Large intestine (tissue), 3 donors: ENCODE results near the gene PCGF5. TPM values are rescaled to one million over a fixed set of nuclear protein-coding genes. Genes with fewer than 3 reads are reported as not detected.

Source experiments
- DNase-seq, 2 donors: peaks; one replicate each; pipeline versions ENCODE4 v3.0.0 to v3.0.0-alpha.2; 2013
- H3K27ac ChIP-seq: one replicate; pipeline ENCODE4 v1.5.1; 2013; ENCODE audit warnings: low read length
- H3K27me3 ChIP-seq: 2 replicates; pipeline ENCODE4 v1.6.1; 2013; ENCODE audit warnings: low read length; ENCODE audit not compliant: control insufficient read depth, insufficient read depth
- H3K36me3 ChIP-seq: 2 replicates; pipeline ENCODE4 v1.6.1; 2013; ENCODE audit warnings: low read length; ENCODE audit not compliant: control insufficient read depth, insufficient read depth
- H3K4me1 ChIP-seq: one replicate; pipeline ENCODE4 v1.6.1; 2013; ENCODE audit warnings: low read length; ENCODE audit not compliant: control insufficient read depth, insufficient read depth
- H3K4me3 ChIP-seq: one replicate; pipeline ENCODE4 v1.5.1; 2013; ENCODE audit warnings: low read length
- H3K9me3 ChIP-seq: one replicate; pipeline ENCODE4 v1.6.1; 2013; ENCODE audit warnings: mild to moderate bottlenecking, low read depth, low read length, moderate library complexity; ENCODE audit not compliant: control insufficient read depth
- WGBS: methylation state at CpG from one replicate; pipeline ENCODE4 v1.1.5; 2013; ENCODE audit warnings: low lambda C conversion rate; ENCODE audit not compliant: insufficient coverage; 5-methylcytosine and 5-hydroxymethylcytosine counted together
- polyA plus RNA-seq: library from polyadenylated mRNA; unstranded; fragments of 120-200 nt; gene quantifications from one replicate; pipeline ENCODE4 v1.2.1, GENCODE V29; 2013

Gene PCGF5
- polyA plus RNA-seq, 1 donor = 57.9 TPM

DNA sequence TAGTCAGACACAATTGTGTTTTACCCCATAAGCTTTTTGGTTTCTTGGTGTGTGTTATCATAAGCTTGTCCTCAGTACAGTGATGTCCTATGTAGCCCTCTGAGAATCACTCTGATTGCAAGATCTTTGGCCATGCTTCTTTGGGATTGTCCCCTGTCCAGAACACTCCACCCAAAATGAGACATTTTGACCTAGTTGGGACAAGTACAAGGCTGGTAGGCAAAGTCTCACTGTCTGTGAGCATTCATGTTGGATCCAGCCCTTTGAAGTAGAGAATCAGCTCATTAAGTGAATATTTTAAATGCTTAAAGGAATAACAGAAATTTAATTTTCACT is 28.9 kb upstream of the PCGF5 start:
- H3K27ac ChIP-seq = no peak overlapping the region
- H3K4me3 ChIP-seq = no peak overlapping the region
- no peaks in the 10 kb centered on the region for H3K9me3 ChIP-seq
- DNase-seq = no peak
- no peaks in the 10 kb centered on the region for H3K27me3 ChIP-seq
- H3K36me3 ChIP-seq = no peaks in the 10 kb centered on the region
- H3K4me1 ChIP-seq = no peaks in the 10 kb centered on the region

DNA sequence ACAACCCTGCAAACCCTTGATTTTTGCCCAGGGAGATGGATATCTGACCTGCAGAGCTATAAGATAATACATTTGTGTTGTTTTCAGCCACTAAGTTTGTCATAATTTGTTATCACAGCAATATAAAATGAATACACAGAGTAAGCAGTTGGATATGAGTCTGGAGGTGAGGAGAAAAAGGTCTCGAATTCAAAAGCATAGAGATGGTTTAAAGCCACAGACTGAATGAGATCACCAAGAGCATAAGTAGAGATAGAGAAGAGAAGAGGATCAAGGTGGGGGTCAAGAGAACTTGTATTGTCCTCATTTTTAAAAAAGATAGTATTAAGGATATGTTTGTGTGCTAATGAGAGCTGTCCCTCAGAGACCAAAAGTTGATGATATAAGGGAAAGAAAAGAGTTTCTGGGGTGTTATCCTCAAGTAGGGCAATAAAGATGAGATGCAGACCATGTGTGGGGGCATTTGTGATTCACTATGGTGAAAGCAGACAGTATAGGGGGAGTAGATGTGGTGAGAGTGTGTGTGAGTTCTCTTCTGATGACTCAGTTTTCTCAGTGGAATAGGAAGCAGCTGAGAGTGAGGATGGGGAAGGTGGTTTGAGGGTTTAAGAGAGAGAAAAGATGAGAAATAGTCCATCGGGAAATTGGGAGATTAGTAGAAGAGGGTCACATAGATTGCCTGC is 25.8 kb upstream of the PCGF5 start:
- Histone ChIP-seq H3K4me1 (peaks cover 14% of the 10 kb centered on the region), H3K9me3 (no peaks in the 10 kb centered on the region), H3K4me3 (no peak overlapping the region), H3K27me3 (no peaks in the 10 kb centered on the region), H3K27ac (no peak overlapping the region), H3K36me3 (no peaks in the 10 kb centered on the region)
- DNase-seq = no peak
- WGBS = 86% methylated on average over 1 of the region's 2 CpGs

DNA sequence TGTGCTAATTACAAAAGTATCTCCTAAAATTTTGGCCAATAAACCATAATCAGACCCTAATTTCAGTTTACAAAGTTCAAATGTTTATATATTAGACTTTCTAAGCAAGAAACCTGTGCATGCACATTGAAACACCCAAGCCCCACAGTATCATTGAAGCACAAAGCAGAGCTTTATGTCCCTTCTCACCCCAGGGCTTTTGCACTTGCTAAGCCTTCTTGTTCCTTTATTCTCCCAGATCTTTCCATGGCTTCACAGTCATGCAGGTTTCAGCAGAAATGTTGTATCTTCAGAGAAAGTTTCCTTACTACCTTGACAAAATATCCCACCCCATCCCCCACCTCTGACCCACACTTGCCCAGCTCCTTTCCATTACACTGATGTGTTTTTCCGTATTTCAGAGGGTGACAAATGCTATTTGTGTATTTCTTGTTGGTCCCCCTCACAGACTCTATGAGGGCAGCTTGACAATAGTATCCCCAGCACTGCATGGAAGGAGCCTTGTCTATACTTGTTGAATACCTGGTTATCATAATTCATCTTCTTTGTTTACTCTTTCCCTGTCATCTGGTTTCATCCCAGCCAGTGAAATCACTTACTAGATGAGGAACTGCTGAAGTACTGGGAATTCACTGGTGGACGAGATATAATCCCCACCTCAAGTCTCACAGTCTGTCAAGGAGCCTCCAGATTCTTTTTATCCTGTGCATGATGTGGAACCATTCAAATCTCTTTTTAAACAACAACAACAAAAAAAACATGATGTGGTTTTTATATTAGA is 24.0 kb upstream of the PCGF5 start:
- peaks cover 14% of the 10 kb centered on the region for H3K4me1 ChIP-seq
- H3K36me3 ChIP-seq = no peaks in the 10 kb centered on the region
- no CpG with 5 or more reads among the region's 2 CpGs for WGBS
- no peaks in the 10 kb centered on the region for H3K27me3 ChIP-seq
- no peak overlapping the region for H3K4me3 ChIP-seq
- no peaks in the 10 kb centered on the region for H3K9me3 ChIP-seq
- no peak for DNase-seq
- H3K27ac ChIP-seq = no peak overlapping the region

DNA sequence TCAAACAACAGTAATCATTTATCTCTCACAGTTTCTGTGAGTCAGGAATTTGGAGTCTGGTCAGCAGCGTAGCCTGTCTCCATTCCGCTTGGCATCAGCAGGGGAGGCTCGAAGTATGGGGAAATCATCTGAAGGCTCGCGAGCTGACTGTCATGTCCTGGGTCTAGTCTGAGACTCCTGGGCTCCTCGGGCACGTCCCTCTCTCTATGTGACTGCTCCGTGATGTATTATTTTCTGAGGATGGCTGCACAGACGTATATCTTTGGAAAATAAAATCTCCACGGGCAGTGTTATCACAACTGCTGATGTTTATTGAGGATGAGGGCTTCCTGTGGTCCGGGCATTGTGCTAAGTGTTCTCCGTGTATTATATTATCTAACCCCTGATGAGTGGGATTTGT is 23.3 kb upstream of the PCGF5 start:
- Histone ChIP-seq H3K4me3 (no peak overlapping the region), H3K36me3 (no peaks in the 10 kb centered on the region), H3K27me3 (no peaks in the 10 kb centered on the region), H3K4me1 (peaks cover 14% of the 10 kb centered on the region), H3K9me3 (no peaks in the 10 kb centered on the region), H3K27ac (no peak overlapping the region)
- no peak for DNase-seq
- WGBS = no CpG with 5 or more reads among the region's 12 CpGs

DNA sequence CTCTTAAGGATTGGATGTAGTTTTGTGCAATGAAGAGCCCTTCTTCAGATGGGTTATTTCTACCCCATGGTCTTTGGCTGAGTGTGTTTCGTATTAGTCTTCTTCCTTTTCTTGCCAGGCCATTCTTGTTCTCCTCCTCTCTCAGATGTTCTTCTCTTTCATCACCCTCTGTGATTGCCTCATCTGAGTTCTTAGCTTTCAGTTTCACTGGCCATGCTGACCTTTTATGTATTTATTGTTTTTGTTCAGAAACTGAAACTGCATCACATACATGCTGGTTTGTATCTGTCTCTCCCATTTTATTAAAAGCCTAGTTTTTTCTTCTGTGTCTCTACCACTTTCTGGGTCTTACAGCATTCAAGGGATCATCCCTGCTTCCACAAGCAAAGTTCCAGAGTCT is 21.7 kb upstream of the PCGF5 start:
- H3K4me3 ChIP-seq = no peak overlapping the region
- no peaks in the 10 kb centered on the region for H3K9me3 ChIP-seq
- peak overlapping the region; percentile 91 for H3K27ac ChIP-seq
- H3K27me3 ChIP-seq = no peaks in the 10 kb centered on the region
- WGBS = no CpG with 5 or more reads among the region's 1 CpG
- DNase-seq = peak; percentile 76 to 90
- peaks cover 14% of the 10 kb centered on the region for H3K4me1 ChIP-seq
- no peaks in the 10 kb centered on the region for H3K36me3 ChIP-seq

DNA sequence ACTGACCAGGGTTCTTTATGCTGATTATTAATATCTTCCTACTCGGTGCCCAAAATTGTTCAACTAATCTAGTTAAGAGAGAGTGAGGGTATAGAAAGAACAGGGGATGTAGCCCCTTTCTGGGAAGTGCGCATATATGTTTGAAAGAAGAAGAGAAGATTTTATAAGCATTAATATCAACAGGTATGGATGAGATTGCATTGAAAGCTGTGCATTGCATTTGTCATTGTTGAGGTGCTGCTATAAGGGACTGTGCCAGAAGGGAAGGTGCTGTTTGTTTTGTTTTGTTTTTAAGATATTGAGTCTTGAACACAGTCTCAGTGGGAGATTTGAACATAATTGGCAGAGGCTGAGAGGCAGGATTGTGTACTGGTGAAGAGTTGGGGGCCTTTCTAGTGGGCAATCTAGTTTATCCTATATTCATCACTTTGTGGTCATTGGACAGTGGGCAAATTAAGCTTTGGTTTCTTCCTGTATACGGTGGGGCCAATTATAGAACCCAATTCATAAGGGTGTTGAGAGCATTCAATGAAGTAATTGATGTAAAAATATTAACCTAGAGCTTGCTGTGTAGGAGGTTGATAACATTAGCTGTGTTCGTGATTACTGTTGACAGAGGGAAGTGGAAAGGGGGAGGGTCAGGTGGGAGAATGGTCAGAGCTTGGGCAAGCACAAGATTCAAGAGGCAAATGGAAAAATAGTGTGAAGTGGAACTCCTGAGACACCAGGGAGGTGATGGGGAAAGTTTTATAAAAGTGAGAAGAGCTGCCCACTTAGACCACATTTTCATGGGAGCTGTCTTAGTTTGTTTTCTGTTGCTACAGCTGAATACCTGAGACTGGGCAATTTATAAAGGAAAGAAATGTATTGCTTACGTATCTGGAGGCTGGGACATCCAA is 19.9 kb upstream of the PCGF5 start:
- DNase-seq = no peak
- Histone ChIP-seq H3K27me3 (no peaks in the 10 kb centered on the region), H3K36me3 (no peaks in the 10 kb centered on the region), H3K4me3 (no peak overlapping the region), H3K9me3 (no peaks in the 10 kb centered on the region), H3K4me1 (peaks cover 14% of the 10 kb centered on the region), H3K27ac (no peak overlapping the region)
- 58% methylated on average over 2 of the region's 5 CpGs for WGBS

DNA sequence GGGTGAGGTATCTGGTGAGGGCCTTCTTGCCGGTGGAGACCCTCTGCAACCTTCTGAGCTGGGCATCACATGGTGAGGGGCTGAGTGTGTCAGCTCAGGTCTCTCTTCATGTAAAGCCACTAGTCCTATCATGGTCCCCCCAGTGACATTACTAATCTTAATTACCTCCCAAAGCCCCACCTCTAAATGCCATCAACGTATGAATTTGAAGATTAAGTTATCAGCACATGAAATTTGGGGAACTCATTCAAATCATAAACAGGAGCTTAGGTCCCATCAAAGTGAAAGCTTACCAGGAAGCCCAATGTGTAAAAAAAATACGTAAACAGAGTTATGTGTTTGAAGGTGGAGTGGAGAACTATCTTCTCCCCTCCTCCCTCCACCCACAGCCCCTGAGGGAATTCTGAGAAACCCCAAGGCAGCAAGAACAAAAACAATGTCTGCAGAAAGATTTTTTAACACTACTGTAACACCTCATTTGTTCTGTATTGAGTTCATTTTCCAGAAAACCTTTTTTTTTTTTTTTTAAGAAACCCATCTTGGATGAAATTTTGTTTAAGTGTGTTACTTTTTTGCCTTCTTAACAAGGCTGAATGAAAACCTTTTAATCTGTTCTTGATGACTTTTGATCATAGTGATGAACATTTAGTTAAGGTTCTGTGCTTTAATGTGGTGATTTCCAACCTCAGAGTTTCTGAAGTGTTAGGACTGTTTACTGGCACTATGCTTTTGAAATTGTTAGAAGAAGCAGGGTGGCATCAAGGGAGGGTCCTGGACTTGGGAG is 19.1 kb upstream of the PCGF5 start:
- no peaks in the 10 kb centered on the region for H3K9me3 ChIP-seq
- H3K36me3 ChIP-seq = no peaks in the 10 kb centered on the region
- no peaks in the 10 kb centered on the region for H3K27me3 ChIP-seq
- H3K27ac ChIP-seq = no peak overlapping the region
- WGBS = 29% methylated on average over 1 of the region's 3 CpGs
- peaks cover 14% of the 10 kb centered on the region for H3K4me1 ChIP-seq
- no peak for DNase-seq
- H3K4me3 ChIP-seq = no peak overlapping the region

DNA sequence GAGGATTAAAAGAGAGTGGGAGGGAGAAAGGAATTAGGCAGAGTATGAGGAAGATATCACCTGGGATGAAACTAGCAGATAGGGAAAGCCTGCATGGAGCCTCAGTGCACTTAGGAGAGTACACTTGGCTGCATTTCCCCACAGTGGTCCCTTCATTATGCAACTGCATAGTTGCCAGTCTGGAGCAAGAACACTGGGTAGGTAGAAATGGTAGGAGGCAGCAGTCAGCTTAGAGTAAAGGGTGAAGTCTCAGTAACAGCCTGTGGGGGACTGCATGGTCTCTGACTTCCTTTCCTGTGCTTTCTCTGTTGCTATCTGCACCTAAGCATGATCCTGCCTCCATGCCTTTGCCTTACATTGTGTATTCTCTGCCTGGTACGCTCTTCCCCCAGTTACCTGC is 14.0 kb upstream of the PCGF5 start:
- 0% methylated on average over 1 of the region's 1 CpG for WGBS
- H3K27ac ChIP-seq = no peak overlapping the region
- H3K4me3 ChIP-seq = no peak overlapping the region
- H3K4me1 ChIP-seq = no peaks in the 10 kb centered on the region
- H3K36me3 ChIP-seq = no peaks in the 10 kb centered on the region
- H3K27me3 ChIP-seq = no peaks in the 10 kb centered on the region
- DNase-seq = peak in 1 of 2 donors; percentile 39
- no peaks in the 10 kb centered on the region for H3K9me3 ChIP-seq

DNA sequence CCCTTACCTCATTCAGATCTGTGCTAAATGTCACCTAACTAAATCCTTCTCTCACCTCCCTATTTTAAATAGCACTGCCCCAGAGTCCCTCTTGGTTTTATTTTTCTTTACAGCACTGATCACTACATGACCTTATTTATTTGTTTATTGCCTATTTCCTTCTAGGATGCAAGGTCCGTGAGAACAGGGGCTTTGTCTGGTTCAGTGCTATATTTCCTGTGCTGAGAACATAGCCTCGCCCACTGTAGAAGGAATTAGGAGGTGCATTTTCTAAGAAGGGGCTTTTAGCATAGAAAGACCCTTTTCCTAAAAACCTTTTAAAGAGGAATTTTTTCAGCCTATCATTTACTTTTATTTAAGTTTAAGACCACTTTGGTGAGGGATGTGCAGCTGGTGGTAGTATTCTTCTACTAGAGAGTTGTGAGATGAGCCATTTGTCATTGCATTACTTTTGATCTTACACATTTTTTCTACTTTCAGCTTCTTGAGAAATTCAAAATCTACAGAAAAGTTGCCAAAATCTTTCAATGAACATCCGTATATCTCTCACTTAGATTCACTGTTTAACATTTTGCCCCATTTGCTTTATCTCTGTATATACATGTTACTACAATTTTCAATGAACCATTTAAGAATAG is 13.5 kb upstream of the PCGF5 start:
- Histone ChIP-seq H3K36me3 (no peaks in the 10 kb centered on the region), H3K27me3 (no peaks in the 10 kb centered on the region), H3K27ac (no peak overlapping the region), H3K4me3 (no peak overlapping the region), H3K9me3 (no peaks in the 10 kb centered on the region), H3K4me1 (no peaks in the 10 kb centered on the region)
- 0% methylated on average over 1 of the region's 3 CpGs for WGBS
- DNase-seq = peak in 1 of 2 donors; percentile 29

DNA sequence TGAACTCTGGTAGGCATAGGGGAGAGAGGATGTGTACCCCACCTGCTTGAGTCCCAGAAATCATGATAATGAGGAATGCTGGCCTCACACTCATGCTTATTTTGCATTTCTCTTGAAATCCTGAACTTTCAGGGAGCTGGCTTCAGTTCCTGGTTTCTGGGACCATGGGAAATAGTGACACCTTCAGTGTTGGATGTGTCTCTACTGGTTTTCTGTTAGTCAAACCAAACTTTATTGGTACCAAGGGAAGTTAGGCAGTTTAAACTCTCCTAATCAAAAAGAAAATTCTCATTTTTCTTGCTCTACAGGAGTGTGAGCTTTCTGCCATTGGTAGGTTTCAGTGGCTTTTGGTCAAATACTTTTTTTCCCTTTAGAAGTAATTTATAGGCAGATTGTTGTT is 11.8 kb upstream of the PCGF5 start:
- no peak overlapping the region for H3K27ac ChIP-seq
- H3K4me3 ChIP-seq = no peak overlapping the region
- no peaks in the 10 kb centered on the region for H3K36me3 ChIP-seq
- H3K9me3 ChIP-seq = no peaks in the 10 kb centered on the region
- H3K4me1 ChIP-seq = no peaks in the 10 kb centered on the region
- no peak for DNase-seq
- H3K27me3 ChIP-seq = no peaks in the 10 kb centered on the region
